ENCODE results near the gene KLF14. TPM values are rescaled to one million over a fixed set of nuclear protein-coding genes. Genes with fewer than 3 reads are reported as not detected.
A peak's percentile ranks its signal among the peaks of the same experiment; 100 is the strongest.
"Not testable (repeated sequence)": the region's sequence is repeated elsewhere in the genome, so short reads cannot be mapped to it uniquely, and the experiment has no call there.

KLF14 gene
- total RNA-seq, 1 donor from 2014 or later, result not detected

GRCh38 chr7:130703851-130704250 lies 30.2 kb downstream of the KLF14 start:
- no peak for DNase-seq (ENCODE audit: low read depth)
- Histone ChIP-seq H3K4me3 (ENCODE audit: low read depth, low read length) (no peak overlapping the region), H3K27me3 (ENCODE audit: control insufficient read depth, insufficient read depth, low read length) (no peaks in the 10 kb centered on the region), H3K36me3 (ENCODE audit: control insufficient read depth, insufficient read depth, low read length) (no peaks in the 10 kb centered on the region)
- no peak for TF ChIP-seq CTCF (IDR thresholded peaks at IDR 0.05; ENCODE audit: insufficient read depth, low read length, poor library complexity, severe bottlenecking)

GRCh38 chr7:130701650-130702049 lies 32.4 kb downstream of the KLF14 start:
- no peaks in the 10 kb centered on the region for H3K36me3 ChIP-seq (ENCODE audit: control insufficient read depth, insufficient read depth, low read length)
- DNase-seq (ENCODE audit: low read depth), result no peak
- TF ChIP-seq CTCF (IDR thresholded peaks at IDR 0.05; ENCODE audit: insufficient read depth, low read length, poor library complexity, severe bottlenecking), result no peak
- H3K4me3 ChIP-seq (ENCODE audit: low read depth, low read length), result no peak overlapping the region
- no peaks in the 10 kb centered on the region for H3K27me3 ChIP-seq (ENCODE audit: control insufficient read depth, insufficient read depth, low read length)

- Histone ChIP-seq H3K36me3 (ENCODE audit: control insufficient read depth, insufficient read depth, low read length) (no peaks in the 10 kb centered on the region), H3K4me3 (ENCODE audit: low read depth, low read length) (no peak overlapping the region), H3K27me3 (ENCODE audit: control insufficient read depth, insufficient read depth, low read length) (no peaks in the 10 kb centered on the region)
- DNase-seq (ENCODE audit: low read depth), result no peak
- TF ChIP-seq CTCF (IDR thresholded peaks at IDR 0.05; ENCODE audit: insufficient read depth, low read length, poor library complexity, severe bottlenecking), result no peak
Measured at GRCh38 chr7:130700760-130701159, 33.2 kb downstream of the KLF14 start.

- Histone ChIP-seq H3K27me3 (ENCODE audit: control insufficient read depth, insufficient read depth, low read length) (no peaks in the 10 kb centered on the region), H3K4me3 (ENCODE audit: low read depth, low read length) (no peak overlapping the region), H3K36me3 (ENCODE audit: control insufficient read depth, insufficient read depth, low read length) (no peaks in the 10 kb centered on the region)
- TF ChIP-seq CTCF (IDR thresholded peaks at IDR 0.05; ENCODE audit: insufficient read depth, low read length, poor library complexity, severe bottlenecking), result no peak
- DNase-seq (ENCODE audit: low read depth), result no peak
Measured at GRCh38 chr7:130699686-130700085, 34.3 kb downstream of the KLF14 start.

- no peak for TF ChIP-seq CTCF (IDR thresholded peaks at IDR 0.05; ENCODE audit: insufficient read depth, low read length, poor library complexity, severe bottlenecking)
- Histone ChIP-seq H3K36me3 (ENCODE audit: control insufficient read depth, insufficient read depth, low read length) (no peaks in the 10 kb centered on the region), H3K4me3 (ENCODE audit: low read depth, low read length) (no peak overlapping the region), H3K27me3 (ENCODE audit: control insufficient read depth, insufficient read depth, low read length) (no peaks in the 10 kb centered on the region)
- no peak for DNase-seq (ENCODE audit: low read depth)
Measured at GRCh38 chr7:130697820-130698219, 36.2 kb downstream of the KLF14 start.

- no peak for DNase-seq (ENCODE audit: low read depth)
- Histone ChIP-seq H3K4me3 (ENCODE audit: low read depth, low read length) (no peak overlapping the region), H3K36me3 (ENCODE audit: control insufficient read depth, insufficient read depth, low read length) (no peaks in the 10 kb centered on the region), H3K27me3 (ENCODE audit: control insufficient read depth, insufficient read depth, low read length) (no peaks in the 10 kb centered on the region)
- TF ChIP-seq CTCF (IDR thresholded peaks at IDR 0.05; ENCODE audit: insufficient read depth, low read length, poor library complexity, severe bottlenecking), result peak; percentile 60
Measured at GRCh38 chr7:130695840-130696239, 38.2 kb downstream of the KLF14 start.

GRCh38 chr7:130692396-130692795 lies 41.6 kb downstream of the KLF14 start:
- H3K27me3 ChIP-seq (ENCODE audit: control insufficient read depth, insufficient read depth, low read length); H3K36me3 ChIP-seq (ENCODE audit: control insufficient read depth, insufficient read depth, low read length); H3K4me3 ChIP-seq (ENCODE audit: low read depth, low read length); DNase-seq (ENCODE audit: low read depth): not testable (repeated sequence)
